Measurements from ENCODE around the gene RNF123. TPM values are rescaled to one million over a fixed set of nuclear protein-coding genes. Genes with fewer than 3 reads are reported as not detected.

Gene RNF123
- total RNA-seq, 1 donor from 2014 or later, result 33.1 TPM

DNA sequence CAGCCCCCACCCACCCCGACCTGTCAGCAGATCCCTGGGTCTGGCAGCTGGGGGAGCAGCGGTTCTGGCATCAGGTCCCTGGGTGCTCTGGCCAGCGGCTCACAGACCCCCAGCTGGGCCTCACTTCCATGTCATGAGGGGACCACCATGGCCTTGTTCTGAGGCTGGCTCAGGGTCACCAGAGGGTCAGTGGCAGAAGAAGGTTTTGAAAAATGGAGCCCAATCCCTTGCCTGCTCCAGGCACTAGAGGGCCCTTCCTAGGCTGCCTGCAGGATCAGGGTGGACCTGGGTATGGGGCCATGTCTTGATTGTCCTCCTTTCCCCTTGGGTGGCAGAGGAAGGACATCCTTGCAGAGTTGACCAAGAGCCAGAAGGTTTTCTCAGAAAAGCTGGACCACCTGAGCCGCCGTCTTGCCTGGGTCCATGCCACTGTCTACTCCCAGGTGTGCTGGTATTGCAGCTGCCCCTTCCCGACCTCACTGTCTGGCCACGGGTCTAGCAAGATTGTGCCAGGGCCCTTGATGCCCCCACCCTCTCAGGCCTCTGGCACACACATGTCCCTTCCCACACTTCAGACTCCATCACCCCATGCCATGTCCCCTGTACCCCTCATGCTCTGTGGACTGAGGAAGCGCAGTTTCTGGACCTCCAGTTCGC lies 17.2 kb downstream of the RNF123 start:
- no peaks in the 10 kb centered on the region for H3K4me1 ChIP-seq
- H3K4me3 ChIP-seq, result no peak overlapping the region
- no peak overlapping the region for H3K27ac ChIP-seq
- no peak for DNase-seq (ENCODE audit: low spot score in 2 of 2)
- TF ChIP-seq, protein P1, sequence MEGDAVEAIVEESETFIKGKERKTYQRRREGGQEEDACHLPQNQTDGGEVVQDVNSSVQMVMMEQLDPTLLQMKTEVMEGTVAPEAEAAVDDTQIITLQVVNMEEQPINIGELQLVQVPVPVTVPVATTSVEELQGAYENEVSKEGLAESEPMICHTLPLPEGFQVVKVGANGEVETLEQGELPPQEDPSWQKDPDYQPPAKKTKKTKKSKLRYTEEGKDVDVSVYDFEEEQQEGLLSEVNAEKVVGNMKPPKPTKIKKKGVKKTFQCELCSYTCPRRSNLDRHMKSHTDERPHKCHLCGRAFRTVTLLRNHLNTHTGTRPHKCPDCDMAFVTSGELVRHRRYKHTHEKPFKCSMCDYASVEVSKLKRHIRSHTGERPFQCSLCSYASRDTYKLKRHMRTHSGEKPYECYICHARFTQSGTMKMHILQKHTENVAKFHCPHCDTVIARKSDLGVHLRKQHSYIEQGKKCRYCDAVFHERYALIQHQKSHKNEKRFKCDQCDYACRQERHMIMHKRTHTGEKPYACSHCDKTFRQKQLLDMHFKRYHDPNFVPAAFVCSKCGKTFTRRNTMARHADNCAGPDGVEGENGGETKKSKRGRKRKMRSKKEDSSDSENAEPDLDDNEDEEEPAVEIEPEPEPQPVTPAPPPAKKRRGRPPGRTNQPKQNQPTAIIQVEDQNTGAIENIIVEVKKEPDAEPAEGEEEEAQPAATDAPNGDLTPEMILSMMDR (IDR thresholded peaks at IDR 0.05), result no peak
- H3K9me3 ChIP-seq, result no peaks in the 10 kb centered on the region
- peaks cover 19 to 49% of the 10 kb centered on the region in 2 donors for H3K36me3 ChIP-seq
- intact Hi-C loops (cut with DNase I), result no loop called here
- H3K27me3 ChIP-seq, result no peaks in the 10 kb centered on the region

DNA sequence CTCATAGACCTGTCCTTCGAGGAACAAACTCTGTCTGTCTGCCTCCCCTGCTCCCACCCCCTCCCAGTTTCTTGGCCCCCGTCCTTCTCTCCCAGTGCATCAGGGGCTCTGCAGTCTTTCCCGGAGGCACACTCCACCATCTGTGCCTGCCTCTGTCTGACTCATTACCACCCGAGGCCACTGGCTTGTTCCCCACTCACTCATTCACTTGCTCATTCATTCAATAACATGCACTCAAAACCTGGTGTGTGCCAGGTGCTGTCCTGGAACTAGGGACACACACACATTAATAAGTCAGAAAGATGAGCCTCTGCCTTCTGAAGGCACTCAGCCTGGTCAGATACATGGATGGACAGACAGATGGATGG lies 17.7 kb downstream of the RNF123 start:
- TF ChIP-seq, protein P1 (IDR thresholded peaks at IDR 0.05), result no peak
- Histone ChIP-seq H3K27me3 (no peaks in the 10 kb centered on the region), H3K36me3 (peaks cover 14 to 48% of the 10 kb centered on the region in 2 donors), H3K9me3 (no peaks in the 10 kb centered on the region), H3K4me1 (no peaks in the 10 kb centered on the region), H3K4me3 (no peak overlapping the region), H3K27ac (no peak overlapping the region)
- DNase-seq (ENCODE audit: low spot score in 2 of 2), result no peak
- intact Hi-C loops (cut with DNase I), result no loop called here

DNA sequence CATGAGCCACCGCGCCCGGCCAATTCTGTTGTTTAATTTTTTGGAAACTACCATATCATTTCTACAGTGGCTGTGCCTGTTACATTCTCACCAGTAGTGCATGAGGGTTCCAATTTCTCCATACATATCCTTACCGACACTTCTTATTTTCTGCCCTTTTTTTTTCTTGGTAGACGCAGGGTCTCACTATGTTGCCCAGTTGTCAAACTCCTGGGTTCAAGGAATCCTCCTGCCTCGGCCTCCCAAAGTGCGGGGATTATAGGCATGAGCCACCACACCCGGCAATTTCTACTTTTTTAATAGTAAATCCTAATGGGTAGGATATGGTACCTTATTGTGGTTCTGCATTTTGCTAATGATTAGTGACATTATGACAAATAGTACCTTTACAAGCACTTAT lies 20.5 kb downstream of the RNF123 start:
- H3K4me3 ChIP-seq, result no peak overlapping the region
- H3K27me3 ChIP-seq, result no peaks in the 10 kb centered on the region
- intact Hi-C loops (cut with DNase I), result no loop called here
- TF ChIP-seq, protein P1 (IDR thresholded peaks at IDR 0.05), result no peak
- H3K9me3 ChIP-seq, result no peaks in the 10 kb centered on the region
- no peak overlapping the region for H3K27ac ChIP-seq
- no peak for DNase-seq (ENCODE audit: low spot score in 2 of 2)
- no peaks in the 10 kb centered on the region for H3K4me1 ChIP-seq
- peaks cover 7 to 31% of the 10 kb centered on the region in 2 donors for H3K36me3 ChIP-seq

DNA sequence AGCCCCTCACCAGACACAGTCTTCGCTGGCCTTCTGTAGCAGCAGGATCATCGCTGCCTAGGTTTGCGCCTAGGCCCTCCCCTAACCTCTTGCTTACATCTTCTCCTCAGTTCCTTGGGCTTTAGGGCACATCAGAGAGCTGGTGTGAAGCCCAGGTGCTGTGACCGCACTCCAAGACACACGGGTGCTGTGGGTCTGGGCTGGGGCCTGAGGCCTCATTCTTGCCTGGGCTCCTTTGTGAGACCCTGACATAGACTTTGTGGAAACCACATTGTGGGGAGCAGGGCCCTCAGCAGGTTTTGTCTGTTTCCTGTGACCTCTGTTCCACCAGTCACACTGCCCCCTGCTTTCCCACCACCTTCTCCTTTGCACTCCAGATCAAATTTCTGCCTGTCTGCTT lies 22.1 kb downstream of the RNF123 start:
- Histone ChIP-seq H3K36me3 (peaks cover 11 to 28% of the 10 kb centered on the region in 2 donors), H3K27ac (no peak overlapping the region), H3K27me3 (no peaks in the 10 kb centered on the region), H3K9me3 (no peaks in the 10 kb centered on the region), H3K4me1 (no peaks in the 10 kb centered on the region), H3K4me3 (no peak overlapping the region)
- TF ChIP-seq, protein P1 (IDR thresholded peaks at IDR 0.05), result no peak
- DNase-seq (ENCODE audit: low spot score in 2 of 2), result peak in 1 of 2 donors; percentile 5
- intact Hi-C loops (cut with DNase I), result no loop called here

DNA sequence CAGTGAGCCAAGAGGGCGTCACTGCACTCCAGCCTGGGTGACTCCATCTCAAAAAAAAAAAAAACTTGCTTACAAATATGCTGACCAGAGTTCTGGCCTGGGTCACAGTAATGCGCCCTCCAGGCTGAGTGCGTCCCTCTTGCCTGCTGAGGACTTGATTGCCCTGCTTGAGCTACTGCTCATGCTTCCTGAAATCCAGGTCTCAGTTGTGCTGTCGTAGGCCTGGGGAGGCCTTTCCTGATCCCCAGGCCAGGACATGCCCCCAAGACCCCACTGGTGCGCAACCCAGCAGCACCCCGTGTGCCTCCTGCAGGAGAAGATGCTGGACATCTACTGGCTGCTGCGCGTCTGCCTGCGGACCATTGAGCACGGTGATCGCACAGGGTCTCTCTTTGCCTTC lies 22.8 kb downstream of the RNF123 start:
- no peaks in the 10 kb centered on the region for H3K9me3 ChIP-seq
- H3K27me3 ChIP-seq, result no peaks in the 10 kb centered on the region
- H3K4me1 ChIP-seq, result no peaks in the 10 kb centered on the region
- TF ChIP-seq, protein P1 (IDR thresholded peaks at IDR 0.05), result no peak
- H3K4me3 ChIP-seq, result no peak overlapping the region
- no peak for DNase-seq (ENCODE audit: low spot score in 2 of 2)
- peaks cover 7 to 29% of the 10 kb centered on the region in 2 donors for H3K36me3 ChIP-seq
- intact Hi-C loops (cut with DNase I), result no loop called here
- H3K27ac ChIP-seq, result no peak overlapping the region
